SU-DHL-6 (cell line): ENCODE results near the gene FLYWCH1.

Experiments
- EZH2phosphoT487 ChIP-seq: fragments of 200-600 bp; sonication (generic), shearing (Covaris generic); conservative IDR thresholded peaks from 2 replicates; pipeline ENCODE4 v1.6.1; 2018; ENCODE audit warnings: mild to moderate bottlenecking, antibody characterized with exemption, low read length, moderate library complexity, mixed read lengths
- TF ChIP-seq, protein P1 (sequence below): fragments of 200-600 bp; sonication (generic); IDR thresholded peaks from one replicate; pipeline ENCODE4 v1.5.1; 2017; ENCODE audit warnings: antibody characterized with exemption, mild to moderate bottlenecking, low read length, moderate library complexity; ENCODE audit not compliant: insufficient read depth, poor library complexity, severe bottlenecking

DNA sequence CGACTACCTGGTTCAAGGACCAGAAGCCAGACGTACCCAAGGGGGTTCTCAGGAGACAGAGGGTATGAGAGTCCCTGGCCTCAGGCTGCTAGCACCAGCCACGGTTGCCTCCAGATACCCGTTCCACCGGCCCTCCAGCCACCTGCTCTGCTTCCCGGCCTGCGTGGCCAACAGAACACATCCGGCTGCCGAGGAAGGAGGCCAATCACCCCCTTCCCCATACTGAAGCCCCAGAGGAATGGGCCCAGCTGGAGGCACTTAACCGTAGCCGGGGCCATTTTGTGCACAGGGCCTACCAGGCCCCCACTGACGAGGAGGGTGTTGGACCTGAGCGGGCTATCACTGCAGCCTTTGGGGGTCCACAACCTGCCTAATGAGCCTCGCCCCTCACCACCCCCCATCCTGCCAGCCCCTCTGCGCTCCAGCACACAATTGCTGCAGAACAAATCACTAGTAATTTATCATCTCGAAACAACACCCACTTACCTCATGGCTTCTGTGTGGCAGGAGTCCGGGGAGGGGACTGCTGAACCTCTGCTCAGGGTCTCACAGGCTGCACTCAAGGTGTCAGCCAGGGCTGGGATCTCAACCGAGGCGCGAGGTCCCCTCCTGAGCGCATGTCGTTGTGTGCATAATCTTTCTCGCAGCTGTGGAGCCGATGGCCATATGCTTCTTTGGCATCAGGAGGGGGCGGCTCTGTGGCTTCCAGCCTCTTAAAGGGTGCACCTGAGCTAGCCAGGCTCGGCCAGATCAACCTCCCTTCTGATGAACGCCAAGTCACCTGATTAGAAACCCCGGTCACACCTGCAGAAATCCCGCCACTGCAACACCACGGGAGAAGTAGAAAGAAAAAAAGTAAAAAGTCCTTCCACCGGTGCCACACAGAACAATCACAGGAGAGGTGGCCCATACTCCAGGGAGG is 42.2 kb downstream of the FLYWCH1 start:
- TF ChIP-seq, protein P1, sequence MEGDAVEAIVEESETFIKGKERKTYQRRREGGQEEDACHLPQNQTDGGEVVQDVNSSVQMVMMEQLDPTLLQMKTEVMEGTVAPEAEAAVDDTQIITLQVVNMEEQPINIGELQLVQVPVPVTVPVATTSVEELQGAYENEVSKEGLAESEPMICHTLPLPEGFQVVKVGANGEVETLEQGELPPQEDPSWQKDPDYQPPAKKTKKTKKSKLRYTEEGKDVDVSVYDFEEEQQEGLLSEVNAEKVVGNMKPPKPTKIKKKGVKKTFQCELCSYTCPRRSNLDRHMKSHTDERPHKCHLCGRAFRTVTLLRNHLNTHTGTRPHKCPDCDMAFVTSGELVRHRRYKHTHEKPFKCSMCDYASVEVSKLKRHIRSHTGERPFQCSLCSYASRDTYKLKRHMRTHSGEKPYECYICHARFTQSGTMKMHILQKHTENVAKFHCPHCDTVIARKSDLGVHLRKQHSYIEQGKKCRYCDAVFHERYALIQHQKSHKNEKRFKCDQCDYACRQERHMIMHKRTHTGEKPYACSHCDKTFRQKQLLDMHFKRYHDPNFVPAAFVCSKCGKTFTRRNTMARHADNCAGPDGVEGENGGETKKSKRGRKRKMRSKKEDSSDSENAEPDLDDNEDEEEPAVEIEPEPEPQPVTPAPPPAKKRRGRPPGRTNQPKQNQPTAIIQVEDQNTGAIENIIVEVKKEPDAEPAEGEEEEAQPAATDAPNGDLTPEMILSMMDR, result no peak
- TF ChIP-seq EZH2phosphoT487, result no peak
